Measurements from ENCODE around the gene KLRC4. TPM values are rescaled to one million over a fixed set of nuclear protein-coding genes. Genes with fewer than 3 reads are reported as not detected.

Gene KLRC4
- total RNA-seq, 1 experiment from 2014 or later: not detected

GRCh38 chr12:10362828-10363657 lies 46.5 kb downstream of the KLRC4 start (continued):
- TF ChIP-seq ZNF281 (CRISPR knock-in tag; IDR thresholded peaks at IDR 0.05) (no peak), FOXP1 (CRISPR knock-in tag; IDR thresholded peaks at IDR 0.05; ENCODE audit: borderline replicate concordance) (no peak), ERG (CRISPR knock-in tag; IDR thresholded peaks at IDR 0.05) (no peak), FOXP4 (CRISPR knock-in tag; IDR thresholded peaks at IDR 0.05) (no peak), CBFB (CRISPR knock-in tag; IDR thresholded peaks at IDR 0.05; ENCODE audit: low read depth) (no peak)

GRCh38 chr12:10362325-10362724 lies 47.2 kb downstream of the KLRC4 start:
- POLR2A ChIA-PET: no interaction called here
- ATAC-seq (no peak), DNase-seq (ENCODE audit: low spot score) (no peak)
- CTCF ChIA-PET: interaction anchor here (0.7 kb wide), 1 partner anchor 1972 kb away, joined by 3 read pairs; no protein-coding TSS in a partner anchor
- TF ChIP-seq OVOL2 (CRISPR knock-in tag; IDR thresholded peaks at IDR 0.05; ENCODE audit: borderline replicate concordance) (no peak), KAT7 (CRISPR knock-in tag; IDR thresholded peaks at IDR 0.05; ENCODE audit: borderline replicate concordance) (no peak), ESRRA (CRISPR knock-in tag; IDR thresholded peaks at IDR 0.05; ENCODE audit: borderline replicate concordance) (no peak), NFATC4 (CRISPR knock-in tag; IDR thresholded peaks at IDR 0.05) (no peak), E2F1 (CRISPR knock-in tag; IDR thresholded peaks at IDR 0.05) (no peak), ZNF425 (CRISPR knock-in tag; conservative IDR thresholded peaks at IDR 0.05) (no peak), USF2 (CRISPR knock-in tag; IDR thresholded peaks at IDR 0.05) (no peak)
- Mint-ChIP-seq H3K9me3 (peaks cover 16% of the 10 kb centered on the region), H3K4me3 (peak overlapping the region; percentile 31), H3K27me3 (ENCODE audit: low read depth) (no peaks in the 10 kb centered on the region), H3K27ac (peak overlapping the region; percentile 83), H3K4me1 (peaks cover 30% of the 10 kb centered on the region), H3K36me3 (peaks cover 13% of the 10 kb centered on the region)

Measured in WTC11 (cell line).